Heart left ventricle (tissue), 13 donors: ENCODE data around the gene SLC8A3.

Experiments
- CTCF ChIP-seq, 12 donors: fragments of 200-600 bp; sonication (generic) in 4 of 12; IDR thresholded peaks; one replicate each; pipeline versions ENCODE4 v1.5.0 to v1.8.0; 2018 to 2022; ENCODE audit warnings: antibody characterized with exemption in 12 of 12, mild to moderate bottlenecking in 5 of 12
- POLR2A ChIP-seq, 2 donors: fragments of 450-650 bp; IDR thresholded peaks; one replicate each; pipeline ENCODE4 v1.6.1; 2017; ENCODE audit warnings: antibody characterized with exemption in 2 of 2, mild to moderate bottlenecking in 2 of 2, moderate library complexity in 2 of 2
- donor health status: ischemic (EF 13 %, LVEDD 7.1; RV severe dilation, severe dysfunction).
- donor health status: DM: no; HTN: yes; CAD: no.
- donor health status: DM: no; HTN: no; CAD: no.
- donor health status: ischemic (EF 25% LVEDD 6.9; RV normal size, moderate dysfunction).
- donor health status: ischemic (EF 25% LVEDD 5.7; RV mildly dilated, moderate dysfunction).
- donor health status: ischemic (EF 35%, LVEDD 5.7; RV mildly dilated, moderate dysfunction).
- donor health status: nonischemic (EF 11% LVEDD 7.7; RV severe dilation, severe dysfunction).
- donor health status: DM: yes; HTN: yes; CAD: no.
- donor health status: PGD.
- donor health status: ischemic (EF 29% LVEDD 5.4; RV normal size, mild dysfunction).
- donor health status: nonischemic (EF 23%, LVEDD 6.1; RV moderate dilation, normal function).

- TF ChIP-seq POLR2A (IDR thresholded peaks at IDR 0.05) (no peak), CTCF (IDR thresholded peaks at IDR 0.05) (no peak)
These were observed 131.1 kb downstream of the SLC8A3 start for GRCh38 chr14:70057519-70058136.
